Measurements from ENCODE around the gene SOAT2.

DNA sequence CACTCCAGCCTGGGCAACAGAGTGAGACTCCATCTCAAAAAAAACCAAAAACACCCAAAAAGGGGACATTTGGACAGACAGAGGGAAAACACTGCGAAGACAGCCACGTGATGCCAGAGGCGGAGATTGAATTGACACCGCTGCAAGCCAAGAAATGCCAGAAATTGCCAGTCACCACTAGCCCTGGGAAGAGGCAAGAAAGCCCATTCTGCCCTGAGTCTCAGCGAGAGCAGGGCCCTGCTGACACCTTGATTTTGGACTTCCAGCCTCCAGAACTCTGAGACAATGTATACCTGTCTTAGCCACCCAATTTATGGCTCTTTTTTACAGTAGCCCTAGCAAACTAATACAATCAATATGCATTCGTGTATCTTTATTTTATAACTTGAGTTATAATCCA, 13.2 kb upstream of the SOAT2 start:
- TF ChIP-seq, protein P1, sequence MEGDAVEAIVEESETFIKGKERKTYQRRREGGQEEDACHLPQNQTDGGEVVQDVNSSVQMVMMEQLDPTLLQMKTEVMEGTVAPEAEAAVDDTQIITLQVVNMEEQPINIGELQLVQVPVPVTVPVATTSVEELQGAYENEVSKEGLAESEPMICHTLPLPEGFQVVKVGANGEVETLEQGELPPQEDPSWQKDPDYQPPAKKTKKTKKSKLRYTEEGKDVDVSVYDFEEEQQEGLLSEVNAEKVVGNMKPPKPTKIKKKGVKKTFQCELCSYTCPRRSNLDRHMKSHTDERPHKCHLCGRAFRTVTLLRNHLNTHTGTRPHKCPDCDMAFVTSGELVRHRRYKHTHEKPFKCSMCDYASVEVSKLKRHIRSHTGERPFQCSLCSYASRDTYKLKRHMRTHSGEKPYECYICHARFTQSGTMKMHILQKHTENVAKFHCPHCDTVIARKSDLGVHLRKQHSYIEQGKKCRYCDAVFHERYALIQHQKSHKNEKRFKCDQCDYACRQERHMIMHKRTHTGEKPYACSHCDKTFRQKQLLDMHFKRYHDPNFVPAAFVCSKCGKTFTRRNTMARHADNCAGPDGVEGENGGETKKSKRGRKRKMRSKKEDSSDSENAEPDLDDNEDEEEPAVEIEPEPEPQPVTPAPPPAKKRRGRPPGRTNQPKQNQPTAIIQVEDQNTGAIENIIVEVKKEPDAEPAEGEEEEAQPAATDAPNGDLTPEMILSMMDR (IDR thresholded peaks at IDR 0.05), result no peak
- TF ChIP-seq POLR2A (IDR thresholded peaks at IDR 0.05), result no peak
